GM21526 (cell line): ENCODE data around the gene HERPUD2.
"Not testable (repeated sequence)": the region's sequence is repeated elsewhere in the genome, so short reads cannot be mapped to it uniquely, and the experiment has no call there.

Experiments used
- ATAC-seq: cut with Tn5 transposase; IDR thresholded peaks from one replicate; pipeline ENCODE4 v1.9.1; 2021; ENCODE audit warnings: moderate library complexity; ENCODE audit not compliant: unreplicated experiment, low FRiP score

HERPUD2 gene

GRCh38 chr7:35624299-35625186, 70.4 kb downstream of the HERPUD2 start:
- peak; percentile 62 for ATAC-seq

GRCh38 chr7:35623381-35623780, 71.6 kb downstream of the HERPUD2 start:
- no peak for ATAC-seq

GRCh38 chr7:35619863-35620262, 75.1 kb downstream of the HERPUD2 start:
- ATAC-seq, result no peak

- ATAC-seq, result no peak
Measured at GRCh38 chr7:35617041-35617440, 77.9 kb downstream of the HERPUD2 start.

DNA sequence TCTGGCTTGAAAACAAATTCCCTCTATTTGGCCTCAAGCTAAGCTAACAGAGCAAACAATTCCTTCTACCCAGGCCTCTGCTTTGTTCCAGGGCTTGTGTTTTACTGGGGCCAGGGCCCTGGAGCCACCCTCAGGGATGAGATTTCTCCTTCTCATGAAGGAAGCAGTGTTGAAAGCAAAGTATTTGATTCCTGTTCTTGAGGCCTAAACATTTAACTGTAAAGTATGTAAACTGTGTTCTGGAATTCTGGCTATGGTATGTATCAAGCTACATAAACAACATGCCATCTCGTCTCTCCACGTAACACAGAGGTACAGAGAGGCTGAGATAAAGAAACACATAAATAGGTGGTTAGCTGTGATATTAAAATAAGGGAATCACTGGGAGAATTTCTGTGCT, 81.8 kb downstream of the HERPUD2 start:
- ATAC-seq, result no peak

GRCh38 chr7:35605760-35606159, 89.2 kb downstream of the HERPUD2 start:
- ATAC-seq, result no peak

GRCh38 chr7:35604595-35604994, 90.3 kb downstream of the HERPUD2 start:
- ATAC-seq, result no peak

DNA sequence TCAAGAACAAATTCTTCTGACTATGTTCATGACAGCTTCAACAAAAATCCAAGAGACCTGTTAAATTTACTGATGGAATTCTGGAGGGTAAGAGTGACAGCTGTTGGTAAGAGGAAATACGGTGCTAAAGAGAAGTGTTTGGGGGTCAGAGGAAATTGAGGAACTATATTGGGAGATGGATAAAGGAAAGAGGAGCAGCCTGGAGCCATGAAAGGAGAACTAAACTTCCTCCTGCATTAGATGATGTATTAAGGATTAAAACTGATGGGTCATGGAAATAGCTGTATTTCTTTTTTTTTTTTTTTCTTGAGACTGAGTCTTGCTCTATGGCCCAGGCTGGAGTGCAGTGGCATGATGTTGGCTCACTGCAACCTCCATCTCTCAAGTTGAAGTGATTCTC, 95.3 kb downstream of the HERPUD2 start:
- no peak for ATAC-seq

DNA sequence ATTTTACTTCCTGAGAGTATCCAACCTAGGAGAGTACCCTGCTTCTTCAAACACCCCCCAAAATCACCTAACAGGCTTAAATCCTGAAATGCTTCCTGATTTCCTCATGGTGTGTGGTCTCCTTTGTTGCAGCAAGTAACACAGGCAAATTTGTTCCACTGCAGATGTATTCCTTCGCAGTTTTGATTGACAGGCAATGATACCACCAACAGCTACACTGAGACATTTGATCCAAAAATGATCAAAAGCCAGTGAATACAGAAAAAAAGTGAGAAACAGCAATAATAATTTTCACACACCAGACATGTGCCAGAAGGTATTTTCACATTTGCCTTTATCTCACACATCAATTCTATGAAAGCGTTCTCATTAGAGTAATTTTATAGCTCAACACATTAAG, 95.9 kb downstream of the HERPUD2 start:
- no peak for ATAC-seq

GRCh38 chr7:35596061-35596460, 98.9 kb downstream of the HERPUD2 start:
- no peak for ATAC-seq

- ATAC-seq, result no peak
Measured at GRCh38 chr7:35593899-35594298, 101.0 kb downstream of the HERPUD2 start.

GRCh38 chr7:35588647-35589046, 106.3 kb downstream of the HERPUD2 start:
- ATAC-seq, result no peak

GRCh38 chr7:35584990-35585389, 109.9 kb downstream of the HERPUD2 start:
- no peak for ATAC-seq

- not testable (repeated sequence) for ATAC-seq
Measured at GRCh38 chr7:35584533-35584932, 110.4 kb downstream of the HERPUD2 start.
